GM10266 (cell line): ENCODE results near the gene TTN.
"Not testable (repeated sequence)": the region's sequence is repeated elsewhere in the genome, so short reads cannot be mapped to it uniquely, and the experiment has no call there.

Experiments used
- DNase-seq: peaks from one replicate; pipeline ENCODE4 v3.0.0; 2012; ENCODE audit errors: extremely low spot score
- TF ChIP-seq, protein P1 (sequence below): IDR thresholded peaks from 2 replicates; pipeline ENCODE4 v1.5.1; 2012; ENCODE audit warnings: mild to moderate bottlenecking, low read depth; ENCODE audit not compliant: control insufficient read depth, insufficient read depth; ENCODE audit errors: missing control alignments

Gene TTN

GRCh38 chr2:178530625-178531142 lies 276.5 kb downstream of the TTN start:
- TF ChIP-seq, protein P1, sequence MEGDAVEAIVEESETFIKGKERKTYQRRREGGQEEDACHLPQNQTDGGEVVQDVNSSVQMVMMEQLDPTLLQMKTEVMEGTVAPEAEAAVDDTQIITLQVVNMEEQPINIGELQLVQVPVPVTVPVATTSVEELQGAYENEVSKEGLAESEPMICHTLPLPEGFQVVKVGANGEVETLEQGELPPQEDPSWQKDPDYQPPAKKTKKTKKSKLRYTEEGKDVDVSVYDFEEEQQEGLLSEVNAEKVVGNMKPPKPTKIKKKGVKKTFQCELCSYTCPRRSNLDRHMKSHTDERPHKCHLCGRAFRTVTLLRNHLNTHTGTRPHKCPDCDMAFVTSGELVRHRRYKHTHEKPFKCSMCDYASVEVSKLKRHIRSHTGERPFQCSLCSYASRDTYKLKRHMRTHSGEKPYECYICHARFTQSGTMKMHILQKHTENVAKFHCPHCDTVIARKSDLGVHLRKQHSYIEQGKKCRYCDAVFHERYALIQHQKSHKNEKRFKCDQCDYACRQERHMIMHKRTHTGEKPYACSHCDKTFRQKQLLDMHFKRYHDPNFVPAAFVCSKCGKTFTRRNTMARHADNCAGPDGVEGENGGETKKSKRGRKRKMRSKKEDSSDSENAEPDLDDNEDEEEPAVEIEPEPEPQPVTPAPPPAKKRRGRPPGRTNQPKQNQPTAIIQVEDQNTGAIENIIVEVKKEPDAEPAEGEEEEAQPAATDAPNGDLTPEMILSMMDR: no peak
- DNase-seq: peak; percentile 70

DNA sequence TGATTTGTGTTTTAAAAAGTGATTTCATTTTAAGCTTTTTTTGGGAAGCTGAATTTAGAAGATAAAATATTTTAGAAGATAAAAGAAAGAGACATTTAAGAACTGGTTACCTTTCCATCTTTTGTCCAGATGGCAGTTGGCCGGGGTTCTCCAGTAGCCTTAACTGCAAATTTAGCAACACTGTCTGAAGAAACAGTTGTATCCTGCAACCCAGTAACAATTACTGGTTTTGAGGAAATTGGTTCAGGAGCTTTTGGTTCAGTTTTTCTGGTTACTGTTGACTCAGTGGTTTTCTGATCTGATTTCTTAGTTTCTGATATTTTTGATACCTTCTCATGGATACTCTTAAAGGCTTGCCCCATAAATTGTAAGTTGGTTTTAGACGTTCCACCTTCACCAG lies 277.1 kb downstream of the TTN start:
- TF ChIP-seq, protein P1: no peak
- DNase-seq: no peak

DNA sequence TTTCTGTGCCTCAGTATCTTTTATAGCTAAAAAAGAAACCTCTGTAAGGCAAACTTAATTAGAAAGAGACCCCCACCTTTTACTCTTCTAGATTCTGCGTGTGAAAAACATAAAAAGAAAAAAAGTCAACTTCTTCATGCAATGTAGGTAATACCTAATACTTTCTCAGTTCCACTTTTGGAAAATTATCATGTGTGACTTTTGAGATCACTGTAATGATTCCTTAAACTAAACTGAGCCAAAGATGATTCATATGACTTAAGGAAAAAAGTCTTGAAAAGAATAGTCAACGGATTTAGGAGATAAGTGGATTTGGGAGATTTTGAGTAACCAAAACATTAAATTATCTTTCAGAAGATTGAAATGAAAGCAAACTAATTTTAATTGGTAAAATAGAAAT lies 278.0 kb downstream of the TTN start:
- TF ChIP-seq, protein P1: no peak
- no peak for DNase-seq

- no peak for DNase-seq
- TF ChIP-seq, protein P1: no peak
Observed at GRCh38 chr2:178528647-178529046, 278.6 kb downstream of the TTN start.

DNA sequence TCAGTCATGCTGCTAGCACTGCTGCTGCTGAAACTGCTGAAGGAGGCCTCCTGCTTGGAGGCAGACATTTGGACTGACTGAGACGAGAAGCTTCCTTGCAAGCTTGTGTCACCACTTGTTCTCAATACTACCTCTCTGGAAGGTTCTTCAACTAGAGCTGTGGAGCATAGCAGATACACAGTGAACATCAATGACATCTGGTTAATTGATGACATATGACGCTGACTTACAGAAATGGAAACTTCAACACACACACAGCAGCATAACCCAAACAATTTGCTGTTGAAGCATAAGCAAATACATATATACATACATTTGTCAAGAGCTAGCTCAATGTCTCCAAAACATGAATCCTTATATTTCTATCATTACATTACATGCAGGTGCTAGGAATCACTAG lies 279.6 kb downstream of the TTN start:
- DNase-seq: no peak
- TF ChIP-seq, protein P1: no peak

DNA sequence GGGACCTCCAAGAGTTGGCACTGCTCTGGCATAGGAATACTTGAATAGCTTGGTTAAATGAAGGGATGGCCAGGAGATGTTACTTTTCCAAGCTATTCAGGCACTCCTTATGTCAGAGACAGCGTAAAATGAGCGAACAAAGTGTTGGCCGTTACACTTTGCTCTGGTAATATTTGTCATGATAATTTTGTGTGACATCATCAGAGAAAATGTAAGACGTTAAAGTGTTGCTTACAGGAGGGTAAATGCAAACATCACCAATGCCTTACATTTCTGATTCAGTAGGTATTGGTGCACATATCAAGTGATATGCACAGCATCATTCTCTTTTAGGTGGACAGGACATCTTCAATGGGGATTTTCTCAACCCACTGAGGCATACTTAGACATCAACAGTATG lies 281.0 kb downstream of the TTN start:
- TF ChIP-seq, protein P1: no peak
- DNase-seq: no peak

- not testable (repeated sequence) for DNase-seq
Observed at GRCh38 chr2:178525460-178525859, 281.8 kb downstream of the TTN start.

DNA sequence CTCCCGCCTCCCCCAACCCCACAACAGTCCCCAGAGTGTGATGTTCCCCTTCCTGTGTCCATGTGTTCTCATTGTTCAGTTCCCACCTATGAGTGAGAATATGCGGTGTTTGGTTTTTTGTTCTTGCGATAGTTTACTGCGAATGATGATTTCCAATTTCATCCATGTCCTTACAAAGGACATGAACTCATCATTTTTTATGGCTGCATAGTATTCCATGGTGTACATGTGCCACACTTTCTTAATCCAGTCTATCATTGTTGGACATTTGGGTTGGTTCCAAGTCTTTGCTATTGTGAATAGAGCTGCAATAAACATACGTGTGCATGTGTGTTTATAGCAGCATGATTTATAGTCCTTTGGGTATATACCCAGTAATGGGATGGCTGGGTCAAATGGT lies 282.2 kb downstream of the TTN start:
- not testable (repeated sequence) for DNase-seq
